HepG2 (cell line): ENCODE data around the gene CHN2.

Experiments
- CTCF ChIP-seq: sonication (generic); formaldehyde crosslinking; IDR thresholded peaks from 2 replicates; pipeline ENCODE4 v1.5.0; 2020; ENCODE audit warnings: mild to moderate bottlenecking, missing genetic modification reagents, moderate library complexity
- RXRA ChIP-seq: sonication (generic); formaldehyde crosslinking; IDR thresholded peaks from 2 replicates; pipeline ENCODE4 v1.5.1; 2020; ENCODE audit warnings: missing genetic modification reagents
- ZNF549 ChIP-seq: sonication (generic); formaldehyde crosslinking; IDR thresholded peaks from 2 replicates; pipeline ENCODE4 v1.5.0; 2020; ENCODE audit warnings: missing genetic modification reagents

DNA sequence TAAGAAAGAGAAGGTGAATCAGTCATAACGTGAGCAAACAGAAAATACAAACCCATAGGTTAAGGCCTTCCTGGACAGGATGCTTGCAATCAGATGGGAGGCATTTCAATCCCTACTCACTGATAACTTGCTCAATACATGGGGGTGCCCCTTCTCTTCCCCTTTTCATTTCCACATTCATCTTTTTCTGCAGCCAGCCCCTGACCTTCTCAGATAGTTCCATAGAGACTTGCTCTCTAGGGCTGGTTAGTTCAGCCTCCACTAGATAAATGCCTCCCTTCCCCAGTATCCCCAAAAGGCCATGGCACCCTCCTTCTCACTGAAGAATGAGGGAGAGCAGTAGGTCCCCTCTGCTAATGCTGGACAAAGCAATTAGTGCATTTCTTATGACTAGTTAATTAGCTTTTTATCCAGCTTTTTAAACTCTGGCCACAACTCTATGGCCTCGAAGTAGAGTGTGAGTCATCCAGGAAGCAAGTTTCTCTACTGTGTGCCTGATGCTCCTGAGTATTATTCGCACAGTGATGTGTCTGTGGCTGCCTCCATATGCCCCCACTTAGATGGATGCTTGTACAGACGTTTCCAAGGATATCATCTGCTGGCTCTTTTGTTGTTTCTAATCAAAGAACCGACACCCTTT, 12.7 kb downstream of the CHN2 start:
- TF ChIP-seq CTCF, result no peak
- no peak for TF ChIP-seq ZNF549 (CRISPR knock-in tag)
- TF ChIP-seq RXRA (CRISPR knock-in tag), result no peak
